Measurements from ENCODE around the gene KIAA1217. TPM values are rescaled to one million over a fixed set of nuclear protein-coding genes. Genes with fewer than 3 reads are reported as not detected.

Gene KIAA1217
- total and polyA plus RNA-seq, 9 of the 15 experiments (the other 6 are each of a cell fraction or from before 2014, with no cell fraction given) = 0.04 TPM; not detected in 8

DNA sequence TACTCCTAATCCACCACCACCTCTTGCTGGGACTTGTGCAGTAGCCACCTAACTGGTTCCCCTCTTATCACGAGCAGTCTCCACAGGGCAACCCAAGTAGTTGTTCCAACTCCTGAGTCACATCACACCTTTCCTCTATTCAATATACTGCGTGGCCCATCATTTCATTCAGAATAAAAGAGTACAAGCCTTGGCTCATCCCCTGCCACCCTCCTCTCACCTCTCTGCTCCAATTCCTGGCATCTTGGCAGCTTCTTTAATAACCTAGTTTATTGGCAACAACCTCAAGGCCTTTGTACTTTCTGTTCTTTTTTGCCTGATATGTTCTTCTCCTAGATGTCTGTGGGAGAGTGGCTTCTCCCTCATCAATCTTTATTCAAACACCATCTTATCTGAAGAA, 199.4 kb downstream of the KIAA1217 start:
- H3K36me3 ChIP-seq (ENCODE audit: control insufficient read depth, insufficient read depth, low read length) = no peaks in the 10 kb centered on the region
- H3K27me3 ChIP-seq (ENCODE audit: control insufficient read depth in 2 of 2, insufficient read depth in 2 of 2, low read length in 2 of 2) = no peaks in the 10 kb centered on the region
- BruUV-seq (replicated peaks) = no TSS peak
- no peaks in the 10 kb centered on the region for H4K20me1 ChIP-seq (replicated peaks; ENCODE audit: control insufficient read depth, insufficient read depth, low read length)
- no peak overlapping the region for H3K27ac ChIP-seq (ENCODE audit: extremely low read depth, low read depth, low read length)
- 0% methylated on average over 2 of the region's 2 CpGs for WGBS (ENCODE audit: insufficient coverage, low coverage, missing lambda C conversion rate)
- in situ Hi-C loops (cut with MboI) (no loop called here), intact Hi-C loops (cut with micrococcal nuclease) (no loop called here)
- ATAC-seq (no peak), DNase-seq (ENCODE audit: extremely low read depth in 1 of 4, low spot score in 3 of 4) (no peak), FAIRE-seq (no peak)
- H3K79me2 ChIP-seq (ENCODE audit: control insufficient read depth, insufficient read depth, low read length) = no peaks in the 10 kb centered on the region
- CTCF ChIA-PET (ENCODE audit: low intra/inter-chr PET ratio) = no interaction called here
- TF ChIP-seq KDM4B (IDR thresholded peaks at IDR 0.05; ENCODE audit: borderline replicate concordance in 2 of 2, low read depth in 1 of 2) = no peak
- no peak for TF ChIP-seq TAL1 (IDR thresholded peaks at IDR 0.05)
- TF ChIP-seq POLR3G (IDR thresholded peaks at IDR 0.05; ENCODE audit: extremely low read depth, insufficient read length, insufficient replicate concordance) = no peak
- no peak for TF ChIP-seq NFATC3 (IDR thresholded peaks at IDR 0.05)
- TF ChIP-seq CBFA2T3 (IDR thresholded peaks at IDR 0.05) = no peak
- no peak for TF ChIP-seq RAD21 (CRISPR knock-in tag; conservative IDR thresholded peaks at IDR 0.05 in 1 of 2, IDR thresholded peaks at IDR 0.05 in 1 of 2)
- no peak for TF ChIP-seq KDM1A (IDR thresholded peaks at IDR 0.05)
- TF ChIP-seq FOXK2 (conservative IDR thresholded peaks at IDR 0.05 in 1 of 2, IDR thresholded peaks at IDR 0.05 in 1 of 2; ENCODE audit: low read depth in 2 of 2) = no peak
- no peak for TF ChIP-seq MEIS2 (IDR thresholded peaks at IDR 0.05; ENCODE audit: partially characterized antibody)
- TF ChIP-seq BRD4 (IDR thresholded peaks at IDR 0.05) = no peak
- no peak for TF ChIP-seq GABPB2 (CRISPR knock-in tag; conservative IDR thresholded peaks at IDR 0.05)
- no peak for TF ChIP-seq CBX1 (IDR thresholded peaks at IDR 0.05; ENCODE audit: low read depth)
- no peak for TF ChIP-seq RNF2 (IDR thresholded peaks at IDR 0.05)
- no peaks in the 10 kb centered on the region for H3K9me3 ChIP-seq (replicated peaks; ENCODE audit: control insufficient read depth, insufficient read depth, low read depth, low read length)
- H2AFZ ChIP-seq (ENCODE audit: low read depth, low read length) = no peak overlapping the region
- no peak overlapping the region for H3K4me2 ChIP-seq (ENCODE audit: insufficient read depth, low read length)
- no peak overlapping the region for H3K9ac ChIP-seq (ENCODE audit: insufficient read depth in 1 of 2, low read depth in 2 of 2, low read length in 2 of 2)
- H3K9me1 ChIP-seq (ENCODE audit: control insufficient read depth, insufficient read depth, low read length) = no peaks in the 10 kb centered on the region
- no peak overlapping the region for H3K4me3 ChIP-seq
- no peaks in the 10 kb centered on the region for H3K4me1 ChIP-seq (replicated peaks in 1 of 2; ENCODE audit: control insufficient read depth in 2 of 2, insufficient read depth in 2 of 2, low read length in 2 of 2)
- POLR2A ChIA-PET = no interaction called here
